ENCODE results near the gene SENP6.

- TF ChIP-seq CTCF (IDR thresholded peaks at IDR 0.05 in 4 of 5, conservative IDR thresholded peaks at IDR 0.05 in 1 of 5) (no peak), POLR2A (IDR thresholded peaks at IDR 0.05) (no peak)
Observed at GRCh38 chr6:75757295-75757694, 155.6 kb downstream of the SENP6 start.

Data from gastrocnemius medialis (tissue), 4 donors.